Activated B cell treated with CpG ODN at 0.5 μM for 24 hours (primary cell): ENCODE data around the gene MREG. TPM values are rescaled to one million over a fixed set of nuclear protein-coding genes. Genes with fewer than 3 reads are reported as not detected.
A peak's percentile ranks its signal among the peaks of the same experiment; 100 is the strongest.

Source experiments
- ATAC-seq: fragments of 200-7000 bp; cut with Tn5 transposase; one replicate; pipeline ENCODE4 v1.10.0; 2021; ENCODE audit warnings: low read depth, mild to moderate bottlenecking, moderate library complexity
- CTCF ChIA-PET: fragments of 350-600 bp; sonication (Branson Sonifier 250); formaldehyde crosslinking; loops from one replicate; lab custom pipeline; 2021; ENCODE audit warnings: antibody characterized with exemption; lab: Charles Lee
- POLR2A ChIA-PET: fragments of 350-600 bp; sonication (Branson Sonifier 250); formaldehyde crosslinking; loops from one replicate; lab custom pipeline; 2021; ENCODE audit warnings: antibody characterized with exemption; lab: Charles Lee
- DNase-seq: peaks from one replicate; pipeline ENCODE4 v3.0.0; 2022
- H3K27ac Mint-ChIP-seq: one replicate; pipeline ENCODE4 v1.8.0; 2020; ENCODE audit warnings: mixed read lengths
- H3K27me3 Mint-ChIP-seq: one replicate; pipeline ENCODE4 v1.8.0; 2021; ENCODE audit warnings: mixed read lengths
- H3K36me3 Mint-ChIP-seq: one replicate; pipeline ENCODE4 v1.8.0; 2021; ENCODE audit warnings: low read depth, mixed read lengths
- H3K4me1 Mint-ChIP-seq: one replicate; pipeline ENCODE4 v1.8.0; 2021; ENCODE audit warnings: mixed read lengths
- H3K4me3 Mint-ChIP-seq: one replicate; pipeline ENCODE4 v1.8.0; 2020; ENCODE audit warnings: mild to moderate bottlenecking, mixed read lengths
- H3K9me3 Mint-ChIP-seq: one replicate; pipeline ENCODE4 v1.8.0; 2020; ENCODE audit warnings: mixed read lengths
- intact Hi-C: fragments of 100-400 bp; cut with micrococcal nuclease; formaldehyde crosslinking; loops from one replicate; pipeline ENCODE4 v1.15.1; 2024
- total RNA-seq: library from RNA; stranded (reverse); gene quantifications from 2 replicates; pipeline ENCODE4 v1.2.3, GENCODE V29; 2022
- TF ChIP-seq, protein P1 (sequence below): fragments of 200-600 bp; IDR thresholded peaks from one replicate; pipeline ENCODE4 v1.8.0; 2022; ENCODE audit warnings: antibody characterized with exemption, mild to moderate bottlenecking

MREG gene
- total RNA-seq, 1 donor from 2014 or later = 16.6 TPM

DNA sequence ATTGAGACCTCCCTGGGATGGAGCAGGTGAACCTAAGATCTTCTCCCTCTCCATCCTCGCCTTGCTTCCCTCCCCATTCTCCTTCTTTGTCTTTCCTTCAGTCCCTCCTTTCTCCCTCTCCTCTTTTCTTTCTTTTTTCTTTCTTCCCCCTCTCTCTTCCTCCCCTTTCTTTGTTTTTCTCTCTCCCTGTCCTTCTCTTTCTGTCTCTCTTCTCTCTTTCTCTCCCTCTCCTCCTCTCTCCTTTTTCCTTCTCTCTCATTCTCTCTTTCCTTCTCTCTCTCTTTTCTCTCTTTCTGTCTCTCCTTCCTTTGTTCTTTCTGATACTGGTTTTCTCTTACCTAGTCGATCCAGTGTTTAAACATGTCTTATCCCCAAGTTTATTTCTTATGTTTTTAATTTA is 10.7 kb downstream of the MREG start:
- peaks cover 48% of the 10 kb centered on the region for H3K4me1 Mint-ChIP-seq
- H3K4me3 Mint-ChIP-seq = no peak overlapping the region
- ChIA-PET POLR2A (no interaction called here), CTCF (no interaction called here)
- TF ChIP-seq, protein P1, sequence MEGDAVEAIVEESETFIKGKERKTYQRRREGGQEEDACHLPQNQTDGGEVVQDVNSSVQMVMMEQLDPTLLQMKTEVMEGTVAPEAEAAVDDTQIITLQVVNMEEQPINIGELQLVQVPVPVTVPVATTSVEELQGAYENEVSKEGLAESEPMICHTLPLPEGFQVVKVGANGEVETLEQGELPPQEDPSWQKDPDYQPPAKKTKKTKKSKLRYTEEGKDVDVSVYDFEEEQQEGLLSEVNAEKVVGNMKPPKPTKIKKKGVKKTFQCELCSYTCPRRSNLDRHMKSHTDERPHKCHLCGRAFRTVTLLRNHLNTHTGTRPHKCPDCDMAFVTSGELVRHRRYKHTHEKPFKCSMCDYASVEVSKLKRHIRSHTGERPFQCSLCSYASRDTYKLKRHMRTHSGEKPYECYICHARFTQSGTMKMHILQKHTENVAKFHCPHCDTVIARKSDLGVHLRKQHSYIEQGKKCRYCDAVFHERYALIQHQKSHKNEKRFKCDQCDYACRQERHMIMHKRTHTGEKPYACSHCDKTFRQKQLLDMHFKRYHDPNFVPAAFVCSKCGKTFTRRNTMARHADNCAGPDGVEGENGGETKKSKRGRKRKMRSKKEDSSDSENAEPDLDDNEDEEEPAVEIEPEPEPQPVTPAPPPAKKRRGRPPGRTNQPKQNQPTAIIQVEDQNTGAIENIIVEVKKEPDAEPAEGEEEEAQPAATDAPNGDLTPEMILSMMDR = no peak
- H3K27me3 Mint-ChIP-seq = no peaks in the 10 kb centered on the region
- no peak for DNase-seq
- H3K36me3 Mint-ChIP-seq = peaks cover under 1% of the 10 kb centered on the region
- ATAC-seq = no peak
- H3K27ac Mint-ChIP-seq = peak overlapping the region; percentile 12
- H3K9me3 Mint-ChIP-seq = no peaks in the 10 kb centered on the region
- intact Hi-C loops = no loop called here

DNA sequence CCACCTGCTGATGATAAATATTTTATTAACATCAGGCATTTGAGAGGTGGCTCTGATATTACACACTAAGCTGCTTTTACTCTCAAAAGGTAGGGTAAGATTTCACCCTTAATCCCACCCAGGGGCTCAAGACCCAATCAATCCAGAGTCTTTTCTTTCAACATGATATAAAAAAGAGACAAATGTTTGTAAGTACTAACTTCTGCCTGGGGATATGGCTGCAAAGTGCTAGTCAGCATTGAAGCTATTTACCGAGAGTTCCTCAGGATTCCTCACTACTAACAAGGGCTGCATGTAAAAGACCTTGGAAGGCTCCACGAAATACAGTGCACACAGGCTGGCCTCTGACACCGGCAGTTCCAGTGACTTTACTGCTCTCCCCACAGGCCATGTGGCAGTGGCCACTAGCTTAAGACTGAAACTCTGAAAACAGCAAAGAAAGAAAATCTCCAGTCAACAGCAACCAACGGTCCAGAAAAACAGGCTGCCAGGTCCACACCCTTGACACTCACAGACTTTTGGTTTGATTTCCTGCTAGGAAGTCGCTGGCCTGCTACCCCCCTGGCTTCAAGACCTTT is 11.2 kb downstream of the MREG start:
- H3K27me3 Mint-ChIP-seq = no peaks in the 10 kb centered on the region
- CTCF ChIA-PET = no interaction called here
- ATAC-seq = no peak
- no peaks in the 10 kb centered on the region for H3K9me3 Mint-ChIP-seq
- peaks cover 4% of the 10 kb centered on the region for H3K36me3 Mint-ChIP-seq
- TF ChIP-seq, protein P1 = no peak
- DNase-seq = no peak
- H3K27ac Mint-ChIP-seq = peak overlapping the region; percentile 12
- intact Hi-C loops = no loop called here
- H3K4me1 Mint-ChIP-seq = peaks cover 46% of the 10 kb centered on the region
- no peak overlapping the region for H3K4me3 Mint-ChIP-seq
- POLR2A ChIA-PET = no interaction called here

DNA sequence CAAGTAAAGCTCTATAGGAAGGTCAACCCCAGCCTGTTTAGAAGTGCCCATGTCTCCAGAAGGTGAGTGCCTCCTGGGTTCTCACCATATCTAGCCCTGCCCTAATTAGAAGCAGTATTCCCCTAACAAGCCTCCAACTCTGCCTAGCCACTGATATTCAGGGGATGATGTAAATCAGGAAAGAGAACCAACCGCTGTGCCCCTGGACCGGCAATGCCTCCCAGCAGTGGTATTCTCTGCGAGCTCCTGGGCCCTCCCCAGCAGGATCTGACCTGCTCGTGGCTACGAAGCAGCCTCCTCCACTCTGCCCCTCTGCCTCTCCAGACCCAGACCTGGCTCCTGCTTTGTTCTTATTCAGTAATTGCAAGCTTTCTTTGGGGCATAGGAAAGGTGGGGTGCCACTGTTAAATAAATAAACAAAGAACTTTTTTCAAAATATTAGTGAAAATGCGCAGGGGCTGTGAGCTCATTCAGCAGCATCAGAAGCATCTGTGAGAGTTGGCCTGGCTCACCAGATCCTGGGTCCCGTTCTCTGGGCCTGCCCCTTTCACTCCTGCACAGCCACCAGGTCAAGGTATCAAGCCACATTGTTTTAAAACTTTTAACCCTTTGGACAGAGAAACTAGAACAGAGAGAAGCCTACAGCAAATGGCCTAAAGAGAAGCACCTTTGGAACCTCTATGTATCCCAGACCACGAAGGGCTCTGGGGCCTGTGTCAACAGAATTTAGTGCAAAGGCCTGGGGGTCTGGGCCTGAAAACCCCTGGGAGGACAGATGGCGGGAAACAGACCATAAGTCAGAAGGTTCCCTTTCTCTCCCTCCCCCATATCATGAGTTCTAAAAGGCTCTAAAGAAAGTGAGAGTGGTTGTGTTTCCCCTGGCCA is 11.9 kb downstream of the MREG start:
- H3K4me1 Mint-ChIP-seq = peaks cover 39% of the 10 kb centered on the region
- ChIA-PET POLR2A (no interaction called here), CTCF (interaction anchor here (0.9 kb wide), 1 partner anchor 12 kb away, joined by 3 read pairs; the partner anchor contains the start of gene MREG)
- intact Hi-C loops = no loop called here
- H3K27me3 Mint-ChIP-seq = no peaks in the 10 kb centered on the region
- TF ChIP-seq, protein P1 = no peak
- no peak overlapping the region for H3K4me3 Mint-ChIP-seq
- peaks cover 8% of the 10 kb centered on the region for H3K36me3 Mint-ChIP-seq
- no peaks in the 10 kb centered on the region for H3K9me3 Mint-ChIP-seq
- DNase-seq = no peak
- ATAC-seq = no peak
- no peak overlapping the region for H3K27ac Mint-ChIP-seq

DNA sequence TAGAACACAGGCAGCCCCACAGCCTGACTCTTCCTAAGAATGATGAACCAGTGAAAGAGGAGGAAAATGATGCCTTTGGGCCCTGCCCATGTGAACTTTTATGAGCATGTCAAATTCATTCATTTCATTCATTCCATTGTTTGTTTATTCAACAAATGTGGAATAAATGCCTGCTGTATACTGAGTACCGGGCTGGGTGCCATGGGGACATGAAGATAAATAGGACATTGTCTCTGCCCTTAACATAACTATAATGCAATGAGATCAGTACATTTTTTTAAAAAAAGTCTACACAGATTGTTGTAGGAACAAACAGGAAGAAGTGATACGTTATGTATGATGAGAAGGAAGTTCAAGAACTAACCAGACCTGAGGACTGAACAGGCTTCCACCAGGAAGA is 14.7 kb downstream of the MREG start:
- CTCF ChIA-PET = no interaction called here
- DNase-seq (no peak), ATAC-seq (no peak)
- POLR2A ChIA-PET = no interaction called here
- Mint-ChIP-seq H3K9me3 (peaks cover 3% of the 10 kb centered on the region), H3K27me3 (no peaks in the 10 kb centered on the region), H3K4me1 (peaks cover 14% of the 10 kb centered on the region), H3K27ac (no peak overlapping the region), H3K4me3 (no peak overlapping the region), H3K36me3 (peaks cover 32% of the 10 kb centered on the region)
- intact Hi-C loops = no loop called here
- TF ChIP-seq, protein P1 = no peak

DNA sequence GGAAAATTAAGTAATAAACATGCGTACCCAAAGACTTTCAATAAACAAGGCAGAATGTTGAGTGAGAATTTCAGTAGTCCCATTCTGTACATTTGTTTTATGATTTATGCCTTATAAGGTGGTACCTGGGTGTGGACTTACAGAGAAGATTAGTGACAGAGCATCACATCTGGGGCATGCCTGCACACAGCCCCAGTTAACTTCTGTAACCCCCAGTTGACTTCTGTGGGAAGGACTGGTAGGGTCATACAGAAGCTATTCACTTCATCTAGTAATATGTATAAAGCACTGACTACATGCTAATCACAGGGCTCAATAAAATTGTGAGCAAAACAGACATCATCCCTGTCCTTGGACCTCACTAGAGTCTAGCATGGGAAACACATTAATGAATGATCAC is 16.1 kb downstream of the MREG start:
- intact Hi-C loops = no loop called here
- TF ChIP-seq, protein P1 = no peak
- Mint-ChIP-seq H3K9me3 (peaks cover 3% of the 10 kb centered on the region), H3K4me1 (peaks cover 5% of the 10 kb centered on the region), H3K36me3 (peaks cover 44% of the 10 kb centered on the region), H3K27me3 (no peaks in the 10 kb centered on the region), H3K27ac (no peak overlapping the region), H3K4me3 (no peak overlapping the region)
- POLR2A ChIA-PET = no interaction called here
- no peak for ATAC-seq
- CTCF ChIA-PET = interaction anchor here (1.1 kb wide), 1 partner anchor 19 kb away, joined by 3 read pairs; no protein-coding TSS in a partner anchor
- DNase-seq = no peak
